Measurements from ENCODE around the gene IP6K3. TPM values are rescaled to one million over a fixed set of nuclear protein-coding genes. Genes with fewer than 3 reads are reported as not detected.

Gene IP6K3
- total and polyA plus RNA-seq, 2 experiments from 2014 or later, result 0.14 to 0.16 TPM

DNA sequence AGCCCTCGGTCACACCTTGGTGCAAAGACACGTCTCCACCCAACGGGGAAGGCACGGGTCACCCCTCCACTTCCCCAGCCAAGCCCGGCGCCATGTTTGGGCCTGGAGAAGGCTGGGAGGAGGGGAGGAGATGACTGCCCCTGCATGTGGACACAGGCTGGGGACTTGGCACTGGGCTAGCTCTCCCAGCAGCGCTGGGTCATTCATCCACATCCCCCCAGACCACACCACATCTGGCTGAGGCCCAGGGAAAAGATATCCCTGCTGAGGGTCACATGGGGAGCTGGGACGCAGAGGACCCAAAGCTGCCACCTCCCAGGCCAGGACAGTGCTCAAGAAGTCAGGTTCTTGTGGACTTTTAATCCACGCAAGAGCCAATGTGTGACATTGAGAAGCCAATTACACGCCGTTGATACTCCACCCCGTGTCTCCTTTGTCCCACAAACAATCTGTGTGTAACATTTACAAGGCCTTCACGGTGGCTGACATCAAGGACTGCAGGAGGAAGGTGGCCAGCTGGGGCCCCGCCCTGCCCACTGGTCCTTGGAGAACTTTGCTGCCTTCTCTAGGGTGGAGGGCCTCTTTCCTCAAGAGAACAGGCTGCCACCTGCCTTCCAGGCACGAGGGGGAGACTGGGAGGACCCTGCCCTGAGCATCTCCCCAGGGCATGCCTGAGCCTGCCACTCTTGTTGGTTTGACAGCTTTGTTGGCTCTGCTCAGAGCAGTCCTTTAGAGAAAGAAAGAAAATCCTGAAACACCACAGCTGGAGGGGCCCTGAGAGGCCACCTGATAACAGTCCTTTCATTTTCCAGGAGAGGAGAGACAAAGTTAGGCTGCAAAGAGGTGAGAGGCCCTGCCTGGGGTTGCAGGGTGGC, 5.3 kb upstream of the IP6K3 start (continued):
- TF ChIP-seq, protein P1, sequence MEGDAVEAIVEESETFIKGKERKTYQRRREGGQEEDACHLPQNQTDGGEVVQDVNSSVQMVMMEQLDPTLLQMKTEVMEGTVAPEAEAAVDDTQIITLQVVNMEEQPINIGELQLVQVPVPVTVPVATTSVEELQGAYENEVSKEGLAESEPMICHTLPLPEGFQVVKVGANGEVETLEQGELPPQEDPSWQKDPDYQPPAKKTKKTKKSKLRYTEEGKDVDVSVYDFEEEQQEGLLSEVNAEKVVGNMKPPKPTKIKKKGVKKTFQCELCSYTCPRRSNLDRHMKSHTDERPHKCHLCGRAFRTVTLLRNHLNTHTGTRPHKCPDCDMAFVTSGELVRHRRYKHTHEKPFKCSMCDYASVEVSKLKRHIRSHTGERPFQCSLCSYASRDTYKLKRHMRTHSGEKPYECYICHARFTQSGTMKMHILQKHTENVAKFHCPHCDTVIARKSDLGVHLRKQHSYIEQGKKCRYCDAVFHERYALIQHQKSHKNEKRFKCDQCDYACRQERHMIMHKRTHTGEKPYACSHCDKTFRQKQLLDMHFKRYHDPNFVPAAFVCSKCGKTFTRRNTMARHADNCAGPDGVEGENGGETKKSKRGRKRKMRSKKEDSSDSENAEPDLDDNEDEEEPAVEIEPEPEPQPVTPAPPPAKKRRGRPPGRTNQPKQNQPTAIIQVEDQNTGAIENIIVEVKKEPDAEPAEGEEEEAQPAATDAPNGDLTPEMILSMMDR (conservative IDR thresholded peaks at IDR 0.05; ENCODE audit: low read depth in 2 of 2), result no peak
- TF ChIP-seq, protein P2, sequence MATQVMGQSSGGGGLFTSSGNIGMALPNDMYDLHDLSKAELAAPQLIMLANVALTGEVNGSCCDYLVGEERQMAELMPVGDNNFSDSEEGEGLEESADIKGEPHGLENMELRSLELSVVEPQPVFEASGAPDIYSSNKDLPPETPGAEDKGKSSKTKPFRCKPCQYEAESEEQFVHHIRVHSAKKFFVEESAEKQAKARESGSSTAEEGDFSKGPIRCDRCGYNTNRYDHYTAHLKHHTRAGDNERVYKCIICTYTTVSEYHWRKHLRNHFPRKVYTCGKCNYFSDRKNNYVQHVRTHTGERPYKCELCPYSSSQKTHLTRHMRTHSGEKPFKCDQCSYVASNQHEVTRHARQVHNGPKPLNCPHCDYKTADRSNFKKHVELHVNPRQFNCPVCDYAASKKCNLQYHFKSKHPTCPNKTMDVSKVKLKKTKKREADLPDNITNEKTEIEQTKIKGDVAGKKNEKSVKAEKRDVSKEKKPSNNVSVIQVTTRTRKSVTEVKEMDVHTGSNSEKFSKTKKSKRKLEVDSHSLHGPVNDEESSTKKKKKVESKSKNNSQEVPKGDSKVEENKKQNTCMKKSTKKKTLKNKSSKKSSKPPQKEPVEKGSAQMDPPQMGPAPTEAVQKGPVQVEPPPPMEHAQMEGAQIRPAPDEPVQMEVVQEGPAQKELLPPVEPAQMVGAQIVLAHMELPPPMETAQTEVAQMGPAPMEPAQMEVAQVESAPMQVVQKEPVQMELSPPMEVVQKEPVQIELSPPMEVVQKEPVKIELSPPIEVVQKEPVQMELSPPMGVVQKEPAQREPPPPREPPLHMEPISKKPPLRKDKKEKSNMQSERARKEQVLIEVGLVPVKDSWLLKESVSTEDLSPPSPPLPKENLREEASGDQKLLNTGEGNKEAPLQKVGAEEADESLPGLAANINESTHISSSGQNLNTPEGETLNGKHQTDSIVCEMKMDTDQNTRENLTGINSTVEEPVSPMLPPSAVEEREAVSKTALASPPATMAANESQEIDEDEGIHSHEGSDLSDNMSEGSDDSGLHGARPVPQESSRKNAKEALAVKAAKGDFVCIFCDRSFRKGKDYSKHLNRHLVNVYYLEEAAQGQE (IDR thresholded peaks at IDR 0.05; ENCODE audit: unreplicated experiment), result no peak
- no peak for TF ChIP-seq JUNB (IDR thresholded peaks at IDR 0.05; ENCODE audit: unreplicated experiment)
- TF ChIP-seq ZNF114 (CRISPR knock-in tag; IDR thresholded peaks at IDR 0.05), result no peak
- TF ChIP-seq CREB1 (CRISPR knock-in tag; IDR thresholded peaks at IDR 0.05; ENCODE audit: low read depth), result no peak
- no peak for TF ChIP-seq EZH2 (IDR thresholded peaks at IDR 0.05; ENCODE audit: low read depth, unreplicated experiment)
- TF ChIP-seq ZNF331 (CRISPR knock-in tag; IDR thresholded peaks at IDR 0.05; ENCODE audit: low read depth), result no peak

DNA sequence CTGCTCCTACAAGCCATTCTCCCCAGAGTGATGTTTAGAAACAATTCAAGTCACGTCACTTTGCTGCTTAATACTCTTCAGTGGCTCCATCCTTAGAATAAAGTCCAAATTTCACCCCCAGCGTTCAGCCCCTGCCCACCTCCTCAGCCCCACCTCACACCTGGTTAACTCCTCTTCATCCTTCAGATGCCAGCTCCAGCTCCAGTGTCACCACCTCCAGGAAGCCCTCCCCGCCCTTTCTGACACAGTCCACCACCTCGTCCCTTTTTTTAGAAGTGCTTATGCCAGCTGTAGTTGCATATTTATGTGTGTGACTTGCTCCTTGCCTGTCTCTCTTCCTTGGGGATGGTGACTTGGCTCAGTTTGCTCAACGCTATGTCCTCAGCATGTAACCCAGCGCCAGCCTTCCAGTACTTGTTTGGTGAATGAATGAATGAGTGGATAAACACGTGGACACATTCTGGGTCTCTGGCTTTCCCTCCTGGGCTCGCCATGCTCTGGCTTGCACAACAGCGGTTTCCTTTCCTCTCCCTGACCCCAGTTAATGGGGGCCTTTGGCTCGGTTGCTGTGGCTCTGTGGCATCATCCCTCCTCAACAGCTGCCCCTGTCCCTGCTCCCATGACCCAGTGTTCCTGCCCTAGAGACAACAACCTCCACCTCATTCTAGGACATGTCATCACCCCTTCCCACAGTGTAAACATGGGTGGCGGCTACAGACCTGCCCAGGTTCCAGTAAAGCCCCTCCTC, 3.7 kb upstream of the IP6K3 start:
- no peaks in the 10 kb centered on the region for H3K79me2 ChIP-seq (replicated peaks; ENCODE audit: insufficient read depth)
- H3K27ac ChIP-seq (ENCODE audit: low read depth), result no peak overlapping the region
- H3K9me2 ChIP-seq (ENCODE audit: insufficient read depth), result no peaks in the 10 kb centered on the region
- TF ChIP-seq ZNF331 (CRISPR knock-in tag; IDR thresholded peaks at IDR 0.05; ENCODE audit: low read depth) (no peak), ZNF114 (CRISPR knock-in tag; IDR thresholded peaks at IDR 0.05) (no peak), EZH2 (IDR thresholded peaks at IDR 0.05; ENCODE audit: low read depth, unreplicated experiment) (no peak), JUNB (IDR thresholded peaks at IDR 0.05; ENCODE audit: unreplicated experiment) (no peak), STAT1 (IDR thresholded peaks at IDR 0.05; ENCODE audit: unreplicated experiment) (no peak), POLR2AphosphoS5 (IDR thresholded peaks at IDR 0.05; ENCODE audit: low read depth) (no peak)
- TF ChIP-seq, protein P3, sequence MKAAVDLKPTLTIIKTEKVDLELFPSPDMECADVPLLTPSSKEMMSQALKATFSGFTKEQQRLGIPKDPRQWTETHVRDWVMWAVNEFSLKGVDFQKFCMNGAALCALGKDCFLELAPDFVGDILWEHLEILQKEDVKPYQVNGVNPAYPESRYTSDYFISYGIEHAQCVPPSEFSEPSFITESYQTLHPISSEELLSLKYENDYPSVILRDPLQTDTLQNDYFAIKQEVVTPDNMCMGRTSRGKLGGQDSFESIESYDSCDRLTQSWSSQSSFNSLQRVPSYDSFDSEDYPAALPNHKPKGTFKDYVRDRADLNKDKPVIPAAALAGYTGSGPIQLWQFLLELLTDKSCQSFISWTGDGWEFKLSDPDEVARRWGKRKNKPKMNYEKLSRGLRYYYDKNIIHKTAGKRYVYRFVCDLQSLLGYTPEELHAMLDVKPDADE (IDR thresholded peaks at IDR 0.05), result no peak
- TF ChIP-seq, protein P2 (IDR thresholded peaks at IDR 0.05; ENCODE audit: unreplicated experiment), result no peak
- H3K27ac Mint-ChIP-seq, result no peak overlapping the region
- H3K36me3 ChIP-seq (ENCODE audit: insufficient read depth), result no peaks in the 10 kb centered on the region
- ATAC-seq, result no peak
- no peak overlapping the region for H3K4me2 ChIP-seq
- H4K20me1 ChIP-seq (replicated peaks; ENCODE audit: insufficient read depth), result no peaks in the 10 kb centered on the region
- H3K27me3 Mint-ChIP-seq (ENCODE audit: insufficient read depth, low read depth, poor library complexity), result peaks cover 12% of the 10 kb centered on the region
- H3K4me1 Mint-ChIP-seq, result peaks cover 25% of the 10 kb centered on the region
- no peaks in the 10 kb centered on the region for H3K27me3 ChIP-seq (ENCODE audit: insufficient read depth)
- H2AFZ ChIP-seq, result no peak overlapping the region
- H3K9me3 Mint-ChIP-seq, result no peaks in the 10 kb centered on the region
- no peak overlapping the region for H3K4me3 Mint-ChIP-seq
- peaks cover 9% of the 10 kb centered on the region for H3K4me1 ChIP-seq (ENCODE audit: insufficient read depth)
- DNase-seq (ENCODE audit: low spot score), result no peak
- H3K36me3 Mint-ChIP-seq (ENCODE audit: low read depth), result no peaks in the 10 kb centered on the region
- no peak overlapping the region for H3K4me3 ChIP-seq
- H3F3A ChIP-seq (replicated peaks; ENCODE audit: low read depth), result no peaks in the 10 kb centered on the region

Measured in GM23338 (cell line).